IMR-90 (cell line): Measurements from ENCODE around the gene SSR1. TPM values are rescaled to one million over a fixed set of nuclear protein-coding genes. Genes with fewer than 3 reads are reported as not detected.

Experiments used
- ATAC-seq: fragments of 200-7000 bp; cut with Tn5 transposase; 2 replicates; pipeline ENCODE4 v1.9.1; 2020; ENCODE audit warnings: low read depth, mild to moderate bottlenecking, moderate library complexity
- BruUV-seq: library from RNA; stranded (reverse); fragments of 400-500 nt; replicated peaks from 2 replicates; lab custom pipeline; 2021; lab: Mats Ljungman, UMichigan
- CTCF ChIA-PET: fragments of 300-600 bp; formaldehyde crosslinking; extraction: SDS; loops from one replicate; lab custom pipeline; 2021; ENCODE audit warnings: antibody characterized with exemption; lab: Yijun Ruan, JAX
- POLR2A ChIA-PET: fragments of 300-600 bp; sonication (Branson Sonifier 250); formaldehyde crosslinking; loops from one replicate; lab custom pipeline; 2022; ENCODE audit warnings: antibody characterized with exemption; ENCODE audit not compliant: unreplicated experiment; lab: Charles Lee
- DNase-seq: peaks from one replicate; pipeline ENCODE4 v3.0.0; 2013
- H2AFZ ChIP-seq: replicated peaks from 2 replicates; pipeline ENCODE3; 2013; ENCODE audit warnings: low read length, mild to moderate bottlenecking; ENCODE audit not compliant: poor library complexity
- H2AK5ac ChIP-seq: 2 replicates; pipeline ENCODE4 v1.6.1; 2013; ENCODE audit warnings: low read depth, low read length, inconsistent platforms
- H2AK9ac ChIP-seq: replicated peaks from 2 replicates; pipeline ENCODE3; 2013; ENCODE audit warnings: mild to moderate bottlenecking, low read depth, low read length, moderate library complexity; ENCODE audit not compliant: poor library complexity
- H2BK120ac ChIP-seq: 2 replicates; pipeline ENCODE4 v1.6.1; 2013; ENCODE audit warnings: low read depth, low read length, inconsistent platforms
- H2BK15ac ChIP-seq: 3 replicates; pipeline ENCODE4 v1.6.1; 2013; ENCODE audit warnings: low read depth, low read length, inconsistent platforms
- H2BK20ac ChIP-seq: 2 replicates; pipeline ENCODE4 v1.6.1; 2013; ENCODE audit warnings: low read depth, mild to moderate bottlenecking, inconsistent platforms, low read length, moderate library complexity
- H2BK5ac ChIP-seq: 2 replicates; pipeline ENCODE4 v1.6.1; 2013; ENCODE audit warnings: mild to moderate bottlenecking, low read depth, low read length, inconsistent platforms; ENCODE audit not compliant: poor library complexity, severe bottlenecking
- H3K14ac ChIP-seq: replicated peaks from 2 replicates; pipeline ENCODE4 v1.6.1; 2013; ENCODE audit warnings: low read depth, low read length, inconsistent platforms
- H3K18ac ChIP-seq: 2 replicates; pipeline ENCODE4 v1.6.1; 2013; ENCODE audit warnings: low read depth, low read length, control low read depth
- H3K23ac ChIP-seq: 2 replicates; pipeline ENCODE4 v1.6.1; 2013; ENCODE audit warnings: low read depth, low read length, inconsistent platforms
- H3K27ac ChIP-seq: 2 replicates; pipeline ENCODE4 v1.5.1; 2013; ENCODE audit warnings: mild to moderate bottlenecking, control low read depth, low read length; ENCODE audit not compliant: insufficient read depth
- H3K27me3 ChIP-seq: 2 replicates; pipeline ENCODE4 v1.6.1; 2013; ENCODE audit warnings: low read length; ENCODE audit not compliant: control insufficient read depth, insufficient read depth
- H3K36me3 ChIP-seq: 2 replicates; pipeline ENCODE4 v1.6.1; 2013; ENCODE audit warnings: low read length, mixed read lengths; ENCODE audit not compliant: control insufficient read depth, insufficient read depth
- H3K4ac ChIP-seq: 2 replicates; pipeline ENCODE4 v1.6.1; 2013; ENCODE audit warnings: low read depth, low read length, inconsistent platforms
- H3K4me1 ChIP-seq: 2 replicates; pipeline ENCODE4 v1.6.1; 2013; ENCODE audit warnings: low read length, mixed read lengths; ENCODE audit not compliant: control insufficient read depth, insufficient read depth
- H3K4me2 ChIP-seq: 2 replicates; pipeline ENCODE4 v1.6.1; 2013; ENCODE audit warnings: low read depth, mild to moderate bottlenecking, control low read depth, low read length, moderate library complexity
- H3K4me3 ChIP-seq: 2 replicates; pipeline ENCODE4 v1.5.1; 2013; ENCODE audit warnings: low read depth, mild to moderate bottlenecking, control low read depth, low read length, moderate library complexity; ENCODE audit not compliant: insufficient read depth
- H3K56ac ChIP-seq: 2 replicates; pipeline ENCODE4 v1.6.1; 2013; ENCODE audit warnings: low read length, inconsistent platforms; ENCODE audit not compliant: insufficient read depth; ENCODE audit errors: extremely low read depth
- H3K79me1 ChIP-seq, 2 experiments: 2 replicates each; pipeline ENCODE4 v1.6.1; 2013; ENCODE audit warnings: low read length in 2 of 2, inconsistent platforms in 1 of 2, low read depth in 1 of 2
- H3K9ac ChIP-seq: 2 replicates; pipeline ENCODE4 v1.6.1; 2013; ENCODE audit warnings: low read depth, low read length, control low read depth
- H3K9me1 ChIP-seq: 2 replicates; pipeline ENCODE4 v1.6.1; 2013; ENCODE audit warnings: low read length, inconsistent platforms; ENCODE audit not compliant: insufficient read depth
- H3K9me3 ChIP-seq: 2 replicates; pipeline ENCODE4 v1.6.1; 2013; ENCODE audit warnings: low read length; ENCODE audit not compliant: control insufficient read depth, insufficient read depth
- H4K20me1 ChIP-seq: 2 replicates; pipeline ENCODE4 v1.6.1; 2013; ENCODE audit warnings: low read length, inconsistent platforms; ENCODE audit not compliant: insufficient read depth
- H4K5ac ChIP-seq: 2 replicates; pipeline ENCODE4 v1.6.1; 2013; ENCODE audit warnings: mild to moderate bottlenecking, low read depth, low read length, control low read depth
- H4K8ac ChIP-seq, 2 experiments: 2 replicates each; pipeline ENCODE4 v1.6.1; 2013; ENCODE audit warnings: low read depth in 2 of 2, low read length in 2 of 2, control low read depth in 1 of 2, inconsistent platforms in 1 of 2
- H4K91ac ChIP-seq: 2 replicates; pipeline ENCODE4 v1.6.1; 2013; ENCODE audit warnings: low read depth, low read length, inconsistent platforms; ENCODE audit not compliant: insufficient read depth
- FOS ChIP-seq: fragments of 150-350 bp; IDR thresholded peaks from 2 replicates; pipeline ENCODE4 v1.6.1; 2016; ENCODE audit warnings: low read depth, low read length
- WGBS, 2 experiments: methylation state at CpG; one replicate each; pipeline versions ENCODE4 v1.1.5 to v1.1.7; 2013; ENCODE audit warnings: missing lambda C conversion rate in 2 of 2; ENCODE audit not compliant: insufficient read length in 1 of 2; ENCODE audit errors: extremely low coverage in 2 of 2; 5-methylcytosine and 5-hydroxymethylcytosine counted together
- dilution Hi-C: fragments of 300-500 bp; cut with HindIII; formaldehyde crosslinking; loops from one replicate; pipeline ENCODE4 v1.14.3; 2018; ENCODE audit warnings: low sequenced_read_pairs; ENCODE audit not compliant: unreplicated experiment
- in situ Hi-C: fragments of 300-500 bp; cut with MboI; formaldehyde crosslinking; loops from 3 replicates; pipeline ENCODE4 v1.14.3; 2019; ENCODE audit warnings: low sequenced_read_pairs, inconsistent platforms, mixed read lengths
- intact Hi-C: fragments of 100-400 bp; cut with micrococcal nuclease; formaldehyde crosslinking; loops from 2 replicates; pipeline ENCODE4 v1.10.0; 2022
- polyA plus RNA-seq, 3 experiments: library from polyadenylated mRNA; depleted of rRNA; stranded (reverse); fragments of >200 nt; gene quantifications; 2 replicates each; pipeline ENCODE4 v1.2.3, GENCODE V29; 2012; ENCODE audit warnings: low replicate concordance in 1 of 3
- total RNA-seq: library from RNA; depleted of rRNA; stranded (reverse); fragments of >200 nt; gene quantifications from 2 replicates; pipeline ENCODE4 v1.2.3, GENCODE V29; 2012

The SSR1 gene
- total and polyA plus RNA-seq, 2 of the 4 experiments (the other 2 are of a cell fraction) = 110 to 120 TPM

- no peak overlapping the region for H2BK20ac ChIP-seq
- H3K36me3 ChIP-seq = peaks cover 13% of the 10 kb centered on the region
- in situ Hi-C loops = loop anchor here (5.0 to 25.0 kb wide), 3 partner anchors 121 to 779 kb away; partner anchors contain the start of gene BLOC1S5
- WGBS, 2 experiments = no CpG with 5 or more reads among the region's 2 CpGs
- H3K4ac ChIP-seq = no peak overlapping the region
- no peak overlapping the region for H4K8ac ChIP-seq
- no peak overlapping the region for H2BK120ac ChIP-seq
- H2BK5ac ChIP-seq = no peak overlapping the region
- ChIA-PET POLR2A (no interaction called here), CTCF (no interaction called here)
- H3K4me1 ChIP-seq = no peaks in the 10 kb centered on the region
- no peak overlapping the region for H3K27ac ChIP-seq
- H3K9ac ChIP-seq = no peak overlapping the region
- H3K4me2 ChIP-seq = no peak overlapping the region
- H3K23ac ChIP-seq = no peak overlapping the region
- intact Hi-C loops = no loop called here
- H4K91ac ChIP-seq = no peak overlapping the region
- no peak overlapping the region for H2BK15ac ChIP-seq
- H3K79me1 ChIP-seq = no peaks in the 10 kb centered on the region; a peak in 2 of 4 replicates
- dilution Hi-C loops = no loop called here
- TF ChIP-seq FOS = no peak
- DNase-seq = no peak
- no peaks in the 10 kb centered on the region for H4K20me1 ChIP-seq
- no TSS peak for BruUV-seq
- ATAC-seq = no peak
- no peak overlapping the region for H4K5ac ChIP-seq
- H3K56ac ChIP-seq = no peak overlapping the region
- no peak overlapping the region for H2AK9ac ChIP-seq
- H3K27me3 ChIP-seq = no peaks in the 10 kb centered on the region
- no peak overlapping the region for H2AK5ac ChIP-seq
- H3K18ac ChIP-seq = no peak overlapping the region
- H3K9me1 ChIP-seq = no peaks in the 10 kb centered on the region
- H3K14ac ChIP-seq = no peak overlapping the region
- H3K9me3 ChIP-seq = no peaks in the 10 kb centered on the region
- H3K4me3 ChIP-seq = no peak overlapping the region
- H2AFZ ChIP-seq = no peak overlapping the region
Measured at GRCh38 chr6:7283676-7284075, 29.3 kb downstream of the SSR1 start.
